Measurements from ENCODE around the gene SPAG16. TPM values are rescaled to one million over a fixed set of nuclear protein-coding genes. Genes with fewer than 3 reads are reported as not detected.

The SPAG16 gene
- total RNA-seq, 4 donors from 2014 or later = 14.1 to 43.1 (median 30.2) TPM

- TF ChIP-seq CTCF (IDR thresholded peaks at IDR 0.05) (no peak), POLR2A (IDR thresholded peaks at IDR 0.05) (no peak)
- Histone ChIP-seq H3K4me1 (no peaks in the 10 kb centered on the region), H3K27ac (no peak overlapping the region), H3K4me3 (no peak overlapping the region), H3K27me3 (no peaks in the 10 kb centered on the region), H3K36me3 (no peaks in the 10 kb centered on the region), H3K9me3 (no peaks in the 10 kb centered on the region)
- 78 to 81% methylated on average over 4 to 6 of the region's 8 CpGs for WGBS, 2 donors
- intact Hi-C loops (cut with DNase I) = no loop called here
- no peak for DNase-seq
These were observed 751.0 kb downstream of the SPAG16 start for GRCh38 chr2:214035091-214035852.

GRCh38 chr2:214035921-214036320, 751.7 kb downstream of the SPAG16 start:
- TF ChIP-seq POLR2A (IDR thresholded peaks at IDR 0.05) (no peak), CTCF (IDR thresholded peaks at IDR 0.05) (no peak)
- no peak overlapping the region for H3K27ac ChIP-seq
- no peaks in the 10 kb centered on the region for H3K9me3 ChIP-seq
- intact Hi-C loops (cut with DNase I) = no loop called here
- DNase-seq = no peak
- H3K36me3 ChIP-seq = no peaks in the 10 kb centered on the region
- no peak overlapping the region for H3K4me3 ChIP-seq
- H3K4me1 ChIP-seq = no peaks in the 10 kb centered on the region
- 83 to 86% methylated on average over 2 of the region's 2 CpGs for WGBS, 2 donors
- no peaks in the 10 kb centered on the region for H3K27me3 ChIP-seq

GRCh38 chr2:214038186-214038585, 753.9 kb downstream of the SPAG16 start:
- Histone ChIP-seq H3K27me3 (no peaks in the 10 kb centered on the region), H3K36me3 (no peaks in the 10 kb centered on the region), H3K4me1 (no peaks in the 10 kb centered on the region), H3K27ac (no peak overlapping the region), H3K9me3 (no peaks in the 10 kb centered on the region), H3K4me3 (no peak overlapping the region)
- no peak for DNase-seq
- intact Hi-C loops (cut with DNase I) = no loop called here
- TF ChIP-seq POLR2A (IDR thresholded peaks at IDR 0.05) = no peak

- Histone ChIP-seq H3K36me3 (no peaks in the 10 kb centered on the region), H3K4me3 (no peak overlapping the region), H3K27ac (no peak overlapping the region), H3K4me1 (no peaks in the 10 kb centered on the region), H3K9me3 (no peaks in the 10 kb centered on the region), H3K27me3 (no peaks in the 10 kb centered on the region)
- 39 to 61% methylated on average over 2 of the region's 2 CpGs for WGBS, 2 donors
- TF ChIP-seq POLR2A (IDR thresholded peaks at IDR 0.05) (no peak), CTCF (IDR thresholded peaks at IDR 0.05) (no peak)
- intact Hi-C loops (cut with DNase I) = no loop called here
- no peak for DNase-seq
These were observed 766.5 kb downstream of the SPAG16 start for GRCh38 chr2:214050731-214051130.

GRCh38 chr2:214051585-214051984, 767.3 kb downstream of the SPAG16 start:
- TF ChIP-seq CTCF (IDR thresholded peaks at IDR 0.05) = no peak
- TF ChIP-seq POLR2A (IDR thresholded peaks at IDR 0.05) = no peak
- DNase-seq = no peak
- intact Hi-C loops (cut with DNase I) = no loop called here
- Histone ChIP-seq H3K27me3 (no peaks in the 10 kb centered on the region), H3K36me3 (no peaks in the 10 kb centered on the region), H3K4me1 (no peaks in the 10 kb centered on the region), H3K9me3 (no peaks in the 10 kb centered on the region), H3K4me3 (no peak overlapping the region), H3K27ac (no peak overlapping the region)
- WGBS, 2 donors = 71 to 75% methylated on average over 1 of the region's 1 CpG

- H3K27me3 ChIP-seq = no peaks in the 10 kb centered on the region
- no peaks in the 10 kb centered on the region for H3K9me3 ChIP-seq
- TF ChIP-seq POLR2A (IDR thresholded peaks at IDR 0.05) (no peak), CTCF (IDR thresholded peaks at IDR 0.05) (no peak)
- WGBS, 2 donors = 37 to 42% methylated on average over 5 of the region's 5 CpGs
- no peaks in the 10 kb centered on the region for H3K36me3 ChIP-seq
- H3K4me3 ChIP-seq = no peak overlapping the region
- H3K4me1 ChIP-seq = no peaks in the 10 kb centered on the region
- intact Hi-C loops (cut with DNase I) = no loop called here
- H3K27ac ChIP-seq = no peak overlapping the region
- DNase-seq = no peak
These were observed 768.0 kb downstream of the SPAG16 start for GRCh38 chr2:214052235-214052634.
